ENCODE measurements around the gene TUBB2A. TPM values are rescaled to one million over a fixed set of nuclear protein-coding genes. Genes with fewer than 3 reads are reported as not detected.
"Not testable (repeated sequence)": the region's sequence is repeated elsewhere in the genome, so short reads cannot be mapped to it uniquely, and the experiment has no call there.

TUBB2A gene
- total RNA-seq, 2 experiments from 2014 or later, result 1.3 to 1.5 TPM

DNA sequence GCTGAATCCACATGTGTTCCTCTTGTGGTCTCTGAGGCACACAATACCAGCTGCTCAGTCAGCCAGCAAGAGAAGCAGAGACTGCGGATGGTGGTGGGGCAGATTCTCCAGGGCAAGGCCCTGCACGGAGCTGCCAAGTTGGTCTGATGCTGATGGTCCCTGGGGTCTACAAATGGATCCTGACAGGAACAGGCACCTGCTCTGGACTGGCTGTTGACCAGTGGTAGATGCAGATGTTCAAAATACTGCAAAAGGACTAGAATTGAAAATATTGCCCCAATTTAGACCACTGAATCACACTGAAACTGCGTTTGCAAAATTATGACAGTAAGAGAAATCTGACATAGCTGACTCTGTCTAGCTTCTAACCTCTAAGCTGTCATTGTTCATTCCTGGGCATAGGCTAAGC lies 29.6 kb upstream of the TUBB2A start:
- no peaks in the 10 kb centered on the region for H3K36me3 Mint-ChIP-seq (ENCODE audit: low read depth)
- H3K27ac Mint-ChIP-seq, result no peak overlapping the region
- ChIA-PET CTCF (interaction anchor here (1.2 kb wide), 1 partner anchor 65 kb away, joined by 3 read pairs; no protein-coding TSS in a partner anchor), POLR2A (no interaction called here)
- no peak for ATAC-seq
- intact Hi-C loops (cut with micrococcal nuclease), result no loop called here
- H3K9me3 Mint-ChIP-seq, result no peaks in the 10 kb centered on the region
- H3K4me1 Mint-ChIP-seq (ENCODE audit: low read depth), result no peaks in the 10 kb centered on the region
- H3K27me3 Mint-ChIP-seq, result peaks cover 4% of the 10 kb centered on the region
- no peak for DNase-seq
- no peak for TF ChIP-seq CTCF (IDR thresholded peaks at IDR 0.05)
- no peak overlapping the region for H3K4me3 Mint-ChIP-seq

GRCh38 chr6:3183066-3183465 lies 25.7 kb upstream of the TUBB2A start:
- DNase-seq (no peak), ATAC-seq (no peak)
- CTCF ChIA-PET, result interaction anchor here (1.4 kb wide), 1 partner anchor 68 kb away, joined by 6 read pairs; no protein-coding TSS in a partner anchor
- no peaks in the 10 kb centered on the region for H3K9me3 Mint-ChIP-seq
- H3K36me3 Mint-ChIP-seq (ENCODE audit: low read depth), result no peaks in the 10 kb centered on the region
- POLR2A ChIA-PET, result interaction anchor here (0.6 kb wide), 1 partner anchor 115 kb away, joined by 3 read pairs; the partner anchor contains the start of gene RIPK1
- peaks cover 2% of the 10 kb centered on the region for H3K4me1 Mint-ChIP-seq (ENCODE audit: low read depth)
- no peak overlapping the region for H3K27ac Mint-ChIP-seq
- no peak overlapping the region for H3K4me3 Mint-ChIP-seq
- H3K27me3 Mint-ChIP-seq, result peaks cover 6% of the 10 kb centered on the region
- intact Hi-C loops (cut with micrococcal nuclease), result no loop called here
- no peak for TF ChIP-seq CTCF (IDR thresholded peaks at IDR 0.05)

- ChIA-PET CTCF (interaction anchor here (1.4 kb wide), 1 partner anchor 70 kb away, joined by 6 read pairs; no protein-coding TSS in a partner anchor), POLR2A (interaction anchor here (0.7 kb wide), 1 partner anchor 54 kb away, joined by 3 read pairs; no protein-coding TSS in a partner anchor)
- Mint-ChIP-seq H3K4me3 (no peak overlapping the region), H3K36me3 (ENCODE audit: low read depth) (no peaks in the 10 kb centered on the region), H3K27ac (no peak overlapping the region), H3K9me3 (no peaks in the 10 kb centered on the region), H3K27me3 (peaks cover 3% of the 10 kb centered on the region), H3K4me1 (ENCODE audit: low read depth) (peaks cover 4% of the 10 kb centered on the region)
- DNase-seq, result no peak
- TF ChIP-seq CTCF (IDR thresholded peaks at IDR 0.05), result no peak
- intact Hi-C loops (cut with micrococcal nuclease), result no loop called here
- no peak for ATAC-seq
These were observed 23.8 kb upstream of the TUBB2A start for GRCh38 chr6:3181105-3181504.

DNA sequence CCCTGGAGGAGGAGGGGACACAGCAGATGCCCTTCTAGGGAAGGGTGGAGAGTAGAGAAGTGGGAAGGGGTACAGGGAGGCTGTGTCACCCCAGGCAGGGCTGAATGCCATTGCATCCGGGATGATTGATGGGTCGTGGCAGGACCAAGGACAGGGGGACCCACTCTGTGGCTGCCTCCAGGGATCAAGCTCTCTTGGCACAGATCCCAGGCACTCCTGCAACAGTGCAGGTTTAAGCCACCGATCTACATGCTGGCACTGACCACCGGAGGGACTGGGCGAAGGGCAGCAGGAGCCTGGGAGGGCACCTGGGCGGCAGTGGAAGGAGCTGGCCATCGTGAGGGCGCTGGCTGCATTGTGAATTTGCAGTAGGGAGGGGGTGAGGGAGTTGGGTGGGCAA lies 22.6 kb upstream of the TUBB2A start:
- POLR2A ChIA-PET; H3K36me3 Mint-ChIP-seq (ENCODE audit: low read depth); H3K9me3 Mint-ChIP-seq; CTCF ChIA-PET; H3K4me1 Mint-ChIP-seq (ENCODE audit: low read depth); H3K27ac Mint-ChIP-seq; intact Hi-C loops (cut with micrococcal nuclease); H3K27me3 Mint-ChIP-seq: not testable (repeated sequence)
- DNase-seq (peak; percentile 23), ATAC-seq (peak; percentile 48)
- peak overlapping the region; percentile 39 for H3K4me3 Mint-ChIP-seq

- H3K4me3 Mint-ChIP-seq; H3K9me3 Mint-ChIP-seq; H3K27ac Mint-ChIP-seq; H3K36me3 Mint-ChIP-seq (ENCODE audit: low read depth); H3K27me3 Mint-ChIP-seq; intact Hi-C loops (cut with micrococcal nuclease); POLR2A ChIA-PET; H3K4me1 Mint-ChIP-seq (ENCODE audit: low read depth); ATAC-seq; DNase-seq: not testable (repeated sequence)
- CTCF ChIA-PET, result interaction anchor here (3.5 kb wide), 1 partner anchor 73 kb away, joined by 10 read pairs; no protein-coding TSS in a partner anchor
These were observed 21.3 kb upstream of the TUBB2A start for GRCh38 chr6:3178666-3179065.

DNA sequence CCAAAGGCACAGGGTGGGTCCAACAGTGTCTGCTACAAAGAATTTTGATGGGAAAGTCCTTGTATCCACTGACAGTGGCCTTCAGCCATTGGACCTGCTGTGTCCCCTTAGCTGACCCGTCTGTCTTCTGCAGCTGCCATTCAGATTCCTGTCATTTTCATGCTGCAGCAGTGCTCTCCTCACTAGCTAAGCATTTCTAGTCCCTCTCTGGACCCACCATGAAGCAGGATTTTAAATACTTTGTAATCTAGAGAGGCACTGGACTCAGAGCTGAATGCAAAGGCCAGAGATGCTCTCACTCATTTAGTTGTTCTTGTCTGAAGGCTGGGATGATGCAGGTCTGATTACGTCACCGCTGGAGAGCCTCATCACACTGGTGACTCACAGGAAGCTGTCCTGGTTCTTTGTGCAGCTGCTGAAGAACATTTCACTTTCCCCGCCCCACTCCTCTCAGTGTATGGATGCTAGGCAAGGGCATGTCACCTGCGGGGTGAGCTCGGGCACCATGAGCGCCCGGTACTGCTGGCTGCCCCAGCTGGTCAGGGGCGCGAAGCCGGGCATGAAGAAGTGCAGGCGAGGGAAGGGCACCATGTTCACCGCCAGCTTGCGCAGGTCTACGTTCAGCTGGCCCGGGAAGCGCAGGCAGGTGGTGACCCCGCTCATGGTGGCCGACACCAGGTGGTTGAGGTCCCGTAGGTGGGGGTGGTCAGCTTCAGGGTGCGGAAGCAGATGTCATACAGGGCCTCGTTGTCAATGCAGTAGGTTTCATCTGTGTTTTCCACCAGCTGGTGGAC lies 19.4 kb upstream of the TUBB2A start:
- Mint-ChIP-seq H3K27me3 (peaks cover 3% of the 10 kb centered on the region), H3K36me3 (ENCODE audit: low read depth) (no peaks in the 10 kb centered on the region), H3K9me3 (no peaks in the 10 kb centered on the region), H3K4me3 (no peak overlapping the region), H3K27ac (no peak overlapping the region), H3K4me1 (ENCODE audit: low read depth) (peaks cover 4% of the 10 kb centered on the region)
- TF ChIP-seq CTCF (IDR thresholded peaks at IDR 0.05), result no peak
- intact Hi-C loops (cut with micrococcal nuclease), result no loop called here
- CTCF ChIA-PET, result interaction anchor here (3.5 kb wide), 1 partner anchor 75 kb away, joined by 10 read pairs; no protein-coding TSS in a partner anchor
- DNase-seq (peak; percentile 76), ATAC-seq (peak; percentile 94)
- POLR2A ChIA-PET, result no interaction called here

All from activated CD8-positive, alpha-beta T cell treated with anti-CD3 and anti-CD28 coated beads for 36 hours (primary cell).